NT2/D1 (cell line): ENCODE results near the gene MAST4.

ENCODE experiments used
- SUZ12 ChIP-seq: IDR thresholded peaks from 2 replicates; pipeline ENCODE4 v1.6.1; 2011; ENCODE audit not compliant: insufficient read length, insufficient read depth; ENCODE audit errors: extremely low read depth
- YY1 ChIP-seq: IDR thresholded peaks from 2 replicates; pipeline ENCODE4 v1.6.1; 2011; ENCODE audit not compliant: insufficient read length, insufficient read depth
- ZNF274 ChIP-seq: IDR thresholded peaks from 2 replicates; pipeline ENCODE4 v1.6.1; 2011; ENCODE audit warnings: mild to moderate bottlenecking, low read depth, low read length

DNA sequence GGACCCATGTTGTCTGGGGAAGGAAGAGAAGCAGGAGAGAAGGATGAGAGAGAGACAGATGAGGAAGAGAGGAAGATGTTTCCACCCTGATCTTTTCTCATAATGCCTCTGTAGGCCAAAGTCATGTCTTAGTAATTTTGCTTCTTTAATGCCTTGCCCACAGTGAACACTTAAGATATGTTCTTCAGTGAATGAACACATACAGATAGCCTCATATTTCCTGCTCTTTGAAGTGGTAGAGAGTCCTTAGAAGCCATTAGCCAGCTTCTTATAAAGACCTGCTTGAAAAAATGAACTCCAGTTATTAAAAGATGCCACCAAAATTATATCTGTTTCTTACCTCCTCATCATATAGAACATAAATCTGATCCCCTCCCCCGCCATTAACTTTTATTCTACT, 356.0 kb downstream of the MAST4 start:
- TF ChIP-seq ZNF274 (no peak), SUZ12 (no peak), YY1 (no peak)
